Measurements from ENCODE around the gene MEGF6.

Gene MEGF6

GRCh38 chr1:3611170-3612019 is at the start of gene MEGF6:
Gene MEGF6, minus strand, starts transcription at chr1:3611508. Its CDS starts 240 bp downstream, at chr1:3611268.
- peak; percentile 29 for DNase-seq

- no peak for DNase-seq
Observed at GRCh38 chr1:3660704-3661103, 49.4 kb upstream of the MEGF6 start.

GRCh38 chr1:3659093-3659492 is 47.8 kb upstream of the MEGF6 start:
- DNase-seq = no peak

GRCh38 chr1:3658231-3658615 is 46.9 kb upstream of the MEGF6 start:
- no peak for DNase-seq

GRCh38 chr1:3657578-3658230 is 46.4 kb upstream of the MEGF6 start:
- no peak for DNase-seq

- no peak for DNase-seq
Observed at GRCh38 chr1:3657096-3657475, 45.8 kb upstream of the MEGF6 start.

GRCh38 chr1:3656450-3657095 is 45.3 kb upstream of the MEGF6 start:
- DNase-seq = no peak

GRCh38 chr1:3654549-3655281 is 43.4 kb upstream of the MEGF6 start:
- DNase-seq = no peak

- no peak for DNase-seq
Observed at GRCh38 chr1:3653286-3653618, 41.9 kb upstream of the MEGF6 start.

- no peak for DNase-seq
Observed at GRCh38 chr1:3652548-3653285, 41.4 kb upstream of the MEGF6 start.

GRCh38 chr1:3651930-3652547 is 40.7 kb upstream of the MEGF6 start, which contains the start of gene TP73:
Gene TP73, plus strand, starts transcription at chr1:3652516. Its CDS starts 29,850 bp downstream, at chr1:3682366.
- no peak for DNase-seq

GRCh38 chr1:3651026-3651929 is 40.0 kb upstream of the MEGF6 start:
- DNase-seq = no peak

- DNase-seq = no peak
Observed at GRCh38 chr1:3650248-3651025, 39.1 kb upstream of the MEGF6 start.

GRCh38 chr1:3649342-3650247 is 38.3 kb upstream of the MEGF6 start, which contains the start of gene WRAP73:
Gene WRAP73, minus strand, starts transcription at chr1:3650103. Its CDS starts 104 bp downstream, at chr1:3649999.
- peak; percentile 96 for DNase-seq

- DNase-seq = no peak
Observed at GRCh38 chr1:3646596-3646995, 35.3 kb upstream of the MEGF6 start.

- DNase-seq = no peak
Observed at GRCh38 chr1:3645666-3646355, 34.5 kb upstream of the MEGF6 start.

GRCh38 chr1:3645247-3645646 is 33.9 kb upstream of the MEGF6 start:
- no peak for DNase-seq

GRCh38 chr1:3644273-3644672 is 33.0 kb upstream of the MEGF6 start:
- DNase-seq = no peak

Data from suppressor macrophage treated with lipopolysaccharide for 4 hours (primary cell).